ENCODE measurements around the gene RIPOR3. TPM values are rescaled to one million over a fixed set of nuclear protein-coding genes. Genes with fewer than 3 reads are reported as not detected.

The RIPOR3 gene
- total and polyA plus RNA-seq, 9 of the 15 experiments (the other 6 are each of a cell fraction or from before 2014, with no cell fraction given) = 3.3 to 62.7 (median 21.4) TPM

GRCh38 chr20:50719328-50719727 lies 28.0 kb upstream of the RIPOR3 start:
- no peaks in the 10 kb centered on the region for H4K20me1 ChIP-seq (replicated peaks; ENCODE audit: control insufficient read depth, insufficient read depth, low read length)
- no peaks in the 10 kb centered on the region for H3K79me2 ChIP-seq (ENCODE audit: control insufficient read depth, insufficient read depth, low read length)
- no TSS peak for BruUV-seq (replicated peaks)
- 98% methylated on average over 4 of the region's 4 CpGs for WGBS (ENCODE audit: insufficient coverage, low coverage, missing lambda C conversion rate)
- no peak overlapping the region for H3K4me2 ChIP-seq (ENCODE audit: insufficient read depth, low read length)
- CTCF ChIA-PET (ENCODE audit: low intra/inter-chr PET ratio) = no interaction called here
- H2AFZ ChIP-seq (ENCODE audit: low read depth, low read length) = no peak overlapping the region
- in situ Hi-C loops (cut with MboI) = no loop called here
- DNase-seq (ENCODE audit: extremely low read depth in 1 of 4, low spot score in 3 of 4) (no peak), ATAC-seq (no peak), FAIRE-seq (no peak)
- intact Hi-C loops (cut with micrococcal nuclease) = no loop called here
- H3K27me3 ChIP-seq (ENCODE audit: control insufficient read depth in 2 of 2, insufficient read depth in 2 of 2, low read length in 2 of 2) = no peaks in the 10 kb centered on the region
- H3K36me3 ChIP-seq (ENCODE audit: control insufficient read depth, insufficient read depth, low read length) = no peaks in the 10 kb centered on the region
- POLR2A ChIA-PET = interaction anchor here (4.3 kb wide), 1 partner anchor 10 kb away, joined by 21 read pairs; the partner anchor contains the start of gene PARD6B
- TF ChIP-seq ZNF121 (CRISPR knock-in tag; conservative IDR thresholded peaks at IDR 0.05) (peak; percentile 63; the same call in 1 of the 2 replicates), CEBPZ (IDR thresholded peaks at IDR 0.05; ENCODE audit: borderline replicate concordance, low read depth, low read length) (no peak)
- H3K4me3 ChIP-seq = no peak overlapping the region
- H3K9ac ChIP-seq (ENCODE audit: insufficient read depth in 1 of 2, low read depth in 2 of 2, low read length in 2 of 2) = no peak overlapping the region
- H3K27ac ChIP-seq (ENCODE audit: extremely low read depth, low read depth, low read length) = no peak overlapping the region
- no peaks in the 10 kb centered on the region for H3K9me1 ChIP-seq (ENCODE audit: control insufficient read depth, insufficient read depth, low read length)
- no peaks in the 10 kb centered on the region for H3K9me3 ChIP-seq (replicated peaks; ENCODE audit: control insufficient read depth, insufficient read depth, low read depth, low read length)
- peaks cover 8 to 12% of the 10 kb centered on the region in 2 experiments; a peak in 4 of 5 replicates for H3K4me1 ChIP-seq (replicated peaks in 1 of 2; ENCODE audit: control insufficient read depth in 2 of 2, insufficient read depth in 2 of 2, low read length in 2 of 2)

Measured in K562 (cell line).